SK-N-SH treated with all-trans-retinoic acid at 6 μM for 48 hours (cell line): ENCODE measurements around the gene FAM120A.

Experiments used
- ATAC-seq: fragments of 200-7000 bp; cut with Tn5 transposase; 3 replicates; pipeline ENCODE4 v1.9.1; 2020; ENCODE audit warnings: mild to moderate bottlenecking, moderate library complexity
- ARNTL ChIP-seq: fragments of 450-650 bp; formaldehyde crosslinking; IDR thresholded peaks from 2 replicates; pipeline ENCODE4 v1.5.0; 2020; ENCODE audit warnings: low read depth, mild to moderate bottlenecking, moderate library complexity, borderline replicate concordance
- BACH2 ChIP-seq: fragments of 250-450 bp; sonication (Bioruptor Pico); IDR thresholded peaks from 2 replicates; pipeline ENCODE4 v1.9.0; 2021; ENCODE audit warnings: mild to moderate bottlenecking, borderline replicate concordance
- CREB5 ChIP-seq: fragments of 250-450 bp; sonication (Bioruptor Pico); IDR thresholded peaks from 2 replicates; pipeline ENCODE4 v1.5.1; 2020; ENCODE audit warnings: low read depth, mild to moderate bottlenecking, moderate library complexity
- CSDC2 ChIP-seq: fragments of 250-450 bp; sonication (Bioruptor Pico); IDR thresholded peaks from 2 replicates; pipeline ENCODE4 v1.5.0; 2020; ENCODE audit warnings: mild to moderate bottlenecking, moderate library complexity
- CSRNP3 ChIP-seq: fragments of 250-450 bp; sonication (Bioruptor Pico); IDR thresholded peaks from 2 replicates; pipeline ENCODE4 v1.5.1; 2021; ENCODE audit warnings: mild to moderate bottlenecking, moderate library complexity
- ESRRG ChIP-seq: fragments of 250-450 bp; sonication (Bioruptor Pico); IDR thresholded peaks from 2 replicates; pipeline ENCODE4 v1.6.1; 2021; ENCODE audit warnings: mild to moderate bottlenecking
- ISL1 ChIP-seq: fragments of 250-450 bp; sonication (Bioruptor Pico); IDR thresholded peaks from 2 replicates; pipeline ENCODE4 v2.1.2; 2022; ENCODE audit warnings: mild to moderate bottlenecking, moderate library complexity
- OSR1 ChIP-seq: fragments of 250-450 bp; sonication (Bioruptor Pico); IDR thresholded peaks from 2 replicates; pipeline ENCODE4 v1.8.0; 2022; ENCODE audit warnings: moderate library complexity, mild to moderate bottlenecking, inconsistent platforms
- PATZ1 ChIP-seq: fragments of 250-450 bp; sonication (Bioruptor Pico); IDR thresholded peaks from 2 replicates; pipeline ENCODE4 v1.8.0; 2020; ENCODE audit warnings: mild to moderate bottlenecking, moderate library complexity, borderline replicate concordance
- POU6F1 ChIP-seq: fragments of 250-450 bp; sonication (Bioruptor Pico); IDR thresholded peaks from 2 replicates; pipeline ENCODE4 v1.8.0; 2021; ENCODE audit warnings: low read depth, mild to moderate bottlenecking, moderate library complexity, borderline replicate concordance
- PPARA ChIP-seq: fragments of 250-450 bp; sonication (Bioruptor Pico); IDR thresholded peaks from 2 replicates; pipeline ENCODE4 v1.5.0; 2020; ENCODE audit warnings: mild to moderate bottlenecking, borderline replicate concordance
- RARB ChIP-seq: fragments of 250-450 bp; sonication (Bioruptor Pico); IDR thresholded peaks from 2 replicates; pipeline ENCODE4 v1.8.0; 2021; ENCODE audit warnings: mild to moderate bottlenecking, moderate library complexity
- TCF4 ChIP-seq: fragments of 250-450 bp; sonication (Bioruptor Pico); IDR thresholded peaks from 2 replicates; pipeline ENCODE4 v1.8.0; 2021; ENCODE audit warnings: mild to moderate bottlenecking, moderate library complexity, borderline replicate concordance
- TOX ChIP-seq: fragments of 250-450 bp; sonication (Bioruptor Pico); IDR thresholded peaks from 2 replicates; pipeline ENCODE4 v1.8.0; 2021; ENCODE audit warnings: mild to moderate bottlenecking, moderate library complexity, borderline replicate concordance
- TSHZ2 ChIP-seq: fragments of 250-450 bp; sonication (Bioruptor Pico); IDR thresholded peaks from 2 replicates; pipeline ENCODE4 v1.5.0; 2020; ENCODE audit warnings: mild to moderate bottlenecking, moderate library complexity
- ZC3H10 ChIP-seq: fragments of 250-450 bp; sonication (Bioruptor Pico); IDR thresholded peaks from 2 replicates; pipeline ENCODE4 v1.5.1; 2021; ENCODE audit warnings: mild to moderate bottlenecking, moderate library complexity
- ZFP3 ChIP-seq: fragments of 250-450 bp; sonication (Bioruptor Pico); IDR thresholded peaks from 2 replicates; pipeline ENCODE4 v1.5.0; 2020; ENCODE audit warnings: mild to moderate bottlenecking, moderate library complexity
- ZFP30 ChIP-seq: fragments of 450-650 bp; formaldehyde crosslinking; IDR thresholded peaks from 2 replicates; pipeline ENCODE4 v1.5.0; 2022; ENCODE audit warnings: mild to moderate bottlenecking, moderate library complexity
- ZNF565 ChIP-seq: fragments of 450-650 bp; formaldehyde crosslinking; conservative IDR thresholded peaks from 2 replicates; pipeline ENCODE4 v1.5.0; 2020; ENCODE audit warnings: low read depth, mild to moderate bottlenecking, moderate library complexity
- ZNF70 ChIP-seq: fragments of 450-650 bp; formaldehyde crosslinking; IDR thresholded peaks from 2 replicates; pipeline ENCODE4 v1.5.0; 2020; ENCODE audit warnings: mild to moderate bottlenecking, moderate library complexity
- ZNF8 ChIP-seq: fragments of 450-650 bp; formaldehyde crosslinking; IDR thresholded peaks from 2 replicates; pipeline ENCODE4 v1.5.0; 2020; ENCODE audit warnings: mild to moderate bottlenecking, moderate library complexity

Gene FAM120A

GRCh38 chr9:93416530-93417235 is 34.8 kb upstream of the FAM120A start:
- no peak for ATAC-seq
- TF ChIP-seq PPARA (CRISPR knock-in tag) (no peak), ZNF8 (CRISPR knock-in tag) (no peak), TCF4 (CRISPR knock-in tag) (no peak), CSDC2 (CRISPR knock-in tag) (no peak), POU6F1 (CRISPR knock-in tag) (no peak), ARNTL (CRISPR knock-in tag) (no peak), TOX (no peak), ZFP30 (CRISPR knock-in tag) (no peak), ZNF565 (CRISPR knock-in tag) (no peak), ZC3H10 (CRISPR knock-in tag) (no peak), PATZ1 (no peak), RARB (CRISPR knock-in tag) (no peak), ESRRG (CRISPR knock-in tag) (no peak), OSR1 (CRISPR knock-in tag) (no peak), ISL1 (CRISPR knock-in tag) (no peak), TSHZ2 (CRISPR knock-in tag) (no peak), ZFP3 (CRISPR knock-in tag) (no peak)

GRCh38 chr9:93417538-93417937 is 33.9 kb upstream of the FAM120A start:
- no peak for TF ChIP-seq BACH2 (CRISPR knock-in tag)
- no peak for TF ChIP-seq ZNF70
- no peak for TF ChIP-seq ISL1 (CRISPR knock-in tag)
- TF ChIP-seq ZC3H10 (CRISPR knock-in tag): no peak
- no peak for TF ChIP-seq CSRNP3 (CRISPR knock-in tag)
- no peak for TF ChIP-seq ESRRG (CRISPR knock-in tag)
- TF ChIP-seq POU6F1 (CRISPR knock-in tag): no peak
- TF ChIP-seq TOX: no peak
- no peak for TF ChIP-seq ZNF8 (CRISPR knock-in tag)
- no peak for TF ChIP-seq CREB5 (CRISPR knock-in tag)
- TF ChIP-seq TSHZ2 (CRISPR knock-in tag): no peak
- TF ChIP-seq OSR1 (CRISPR knock-in tag): no peak
- no peak for ATAC-seq
